Transverse colon (tissue), 3 donors: ENCODE measurements around the gene AICDA.

ENCODE experiments used
- EP300 ChIP-seq: sonication (generic); formaldehyde crosslinking; IDR thresholded peaks from one replicate; pipeline ENCODE4 v1.6.1; 2017; ENCODE audit warnings: antibody characterized with exemption, low read depth
- POLR2A ChIP-seq: fragments of 450-650 bp; IDR thresholded peaks from one replicate; pipeline ENCODE4 v1.6.1; 2016; ENCODE audit warnings: antibody characterized with exemption, mild to moderate bottlenecking, moderate library complexity
- TF ChIP-seq, protein P1 (sequence below), 5 experiments: fragments of 200-600 bp in 3 of 5; fragments of 450-650 bp in 2 of 5; sonication (generic) in 3 of 5; IDR thresholded peaks; 1 replicate in 2 of 5; 2 replicates in 3 of 5; pipeline ENCODE4 v1.5.1; 2016 to 2017; ENCODE audit warnings: antibody characterized with exemption in 5 of 5, inconsistent platforms in 3 of 5, mild to moderate bottlenecking in 2 of 5, moderate library complexity in 1 of 5

DNA sequence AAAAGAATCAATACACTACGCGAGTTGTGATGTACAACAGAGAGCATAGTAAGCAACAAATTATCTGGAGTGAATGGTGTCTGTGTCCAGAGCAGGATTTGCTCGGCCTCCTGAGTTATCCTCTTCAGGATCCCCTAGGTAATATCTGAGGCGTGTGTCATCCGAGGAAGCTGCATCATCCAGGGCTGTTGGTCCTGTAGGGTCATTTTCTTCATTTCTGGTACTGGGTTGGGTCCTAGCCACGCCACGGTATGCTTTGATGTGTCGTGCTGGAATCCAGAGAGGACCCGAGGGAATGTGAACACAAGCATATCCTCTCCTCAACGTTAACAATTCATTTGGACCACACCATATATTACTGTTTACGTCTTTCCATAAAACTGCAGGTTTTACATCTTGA lies 53.0 kb downstream of the AICDA start:
- TF ChIP-seq, protein P1, sequence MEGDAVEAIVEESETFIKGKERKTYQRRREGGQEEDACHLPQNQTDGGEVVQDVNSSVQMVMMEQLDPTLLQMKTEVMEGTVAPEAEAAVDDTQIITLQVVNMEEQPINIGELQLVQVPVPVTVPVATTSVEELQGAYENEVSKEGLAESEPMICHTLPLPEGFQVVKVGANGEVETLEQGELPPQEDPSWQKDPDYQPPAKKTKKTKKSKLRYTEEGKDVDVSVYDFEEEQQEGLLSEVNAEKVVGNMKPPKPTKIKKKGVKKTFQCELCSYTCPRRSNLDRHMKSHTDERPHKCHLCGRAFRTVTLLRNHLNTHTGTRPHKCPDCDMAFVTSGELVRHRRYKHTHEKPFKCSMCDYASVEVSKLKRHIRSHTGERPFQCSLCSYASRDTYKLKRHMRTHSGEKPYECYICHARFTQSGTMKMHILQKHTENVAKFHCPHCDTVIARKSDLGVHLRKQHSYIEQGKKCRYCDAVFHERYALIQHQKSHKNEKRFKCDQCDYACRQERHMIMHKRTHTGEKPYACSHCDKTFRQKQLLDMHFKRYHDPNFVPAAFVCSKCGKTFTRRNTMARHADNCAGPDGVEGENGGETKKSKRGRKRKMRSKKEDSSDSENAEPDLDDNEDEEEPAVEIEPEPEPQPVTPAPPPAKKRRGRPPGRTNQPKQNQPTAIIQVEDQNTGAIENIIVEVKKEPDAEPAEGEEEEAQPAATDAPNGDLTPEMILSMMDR (IDR thresholded peaks at IDR 0.05) = no peak
- TF ChIP-seq EP300 (no peak), POLR2A (no peak)
